ENCODE measurements around the gene PFDN2.

Gene PFDN2

GRCh38 chr1:161068306-161069234, 49.3 kb downstream of the PFDN2 start:
- TF ChIP-seq REST (IDR thresholded peaks at IDR 0.05; ENCODE audit: insufficient read depth in 1 of 2, low read depth in 2 of 2, low read length in 2 of 2) (no peak), FOXP2 (optimal IDR thresholded peaks at IDR 0.05; ENCODE audit: borderline replicate concordance, extremely low read depth, extremely low read length, insufficient read depth) (no peak), TAF1 (IDR thresholded peaks at IDR 0.05; ENCODE audit: borderline replicate concordance, insufficient read depth, low read length) (no peak), POLR2AphosphoS5 (IDR thresholded peaks at IDR 0.05; ENCODE audit: low read depth, low read length) (no peak)

GRCh38 chr1:161066694-161067093, 51.1 kb downstream of the PFDN2 start:
- no peak for TF ChIP-seq SIN3A (IDR thresholded peaks at IDR 0.05; ENCODE audit: borderline replicate concordance, insufficient read depth, low read length)
- TF ChIP-seq POLR2AphosphoS5 (IDR thresholded peaks at IDR 0.05; ENCODE audit: low read depth, low read length), result no peak
- no peak for TF ChIP-seq FOXP2 (optimal IDR thresholded peaks at IDR 0.05; ENCODE audit: borderline replicate concordance, extremely low read depth, extremely low read length, insufficient read depth)
- TF ChIP-seq REST (IDR thresholded peaks at IDR 0.05; ENCODE audit: insufficient read depth in 1 of 2, low read depth in 2 of 2, low read length in 2 of 2), result no peak
- no peak for TF ChIP-seq TAF1 (IDR thresholded peaks at IDR 0.05; ENCODE audit: borderline replicate concordance, insufficient read depth, low read length)

- no peak for TF ChIP-seq SIN3A (IDR thresholded peaks at IDR 0.05; ENCODE audit: borderline replicate concordance, insufficient read depth, low read length)
- TF ChIP-seq POLR2AphosphoS5 (IDR thresholded peaks at IDR 0.05; ENCODE audit: low read depth, low read length), result no peak
- TF ChIP-seq TAF1 (IDR thresholded peaks at IDR 0.05; ENCODE audit: borderline replicate concordance, insufficient read depth, low read length), result no peak
- no peak for TF ChIP-seq FOXP2 (optimal IDR thresholded peaks at IDR 0.05; ENCODE audit: borderline replicate concordance, extremely low read depth, extremely low read length, insufficient read depth)
- TF ChIP-seq REST (IDR thresholded peaks at IDR 0.05; ENCODE audit: insufficient read depth in 1 of 2, low read depth in 2 of 2, low read length in 2 of 2), result no peak
Measured at GRCh38 chr1:161061419-161061818, 56.4 kb downstream of the PFDN2 start.

- no peak for TF ChIP-seq REST (IDR thresholded peaks at IDR 0.05; ENCODE audit: insufficient read depth in 1 of 2, low read depth in 2 of 2, low read length in 2 of 2)
- no peak for TF ChIP-seq SIN3A (IDR thresholded peaks at IDR 0.05; ENCODE audit: borderline replicate concordance, insufficient read depth, low read length)
- no peak for TF ChIP-seq FOXP2 (optimal IDR thresholded peaks at IDR 0.05; ENCODE audit: borderline replicate concordance, extremely low read depth, extremely low read length, insufficient read depth)
Measured at GRCh38 chr1:161059293-161059692, 58.5 kb downstream of the PFDN2 start.
